GM12892 (cell line): ENCODE data around the gene HLA-DQA1.

Source experiments
- POLR2A ChIP-seq: IDR thresholded peaks from 2 replicates; pipeline ENCODE4 v1.6.1; 2011; ENCODE audit warnings: low read depth, low read length, control low read depth
- POLR2AphosphoS5 ChIP-seq: IDR thresholded peaks from 2 replicates; pipeline ENCODE4 v1.6.1; 2011; ENCODE audit warnings: low read depth, low read length, control low read depth
- TAF1 ChIP-seq: IDR thresholded peaks from 2 replicates; pipeline ENCODE4 v1.6.1; 2011; ENCODE audit warnings: low read depth, mild to moderate bottlenecking, control low read depth, low read length, borderline replicate concordance

GRCh38 chr6:32637883-32638282, 677 bp downstream of the HLA-DQA1 start:
- TF ChIP-seq POLR2A: no peak
- no peak; the same call in 1 of the 2 replicates for TF ChIP-seq POLR2AphosphoS5
- TF ChIP-seq TAF1: no peak
